ENCODE data around the gene KCNG4. TPM values are rescaled to one million over a fixed set of nuclear protein-coding genes. Genes with fewer than 3 reads are reported as not detected.

KCNG4 gene
- total RNA-seq, 1 experiment from 2014 or later: not detected

GRCh38 chr16:84215531-84215930, 24.3 kb downstream of the KCNG4 start:
- H2AFZ ChIP-seq (ENCODE audit: low read depth, low read length, poor library complexity, severe bottlenecking): no peak overlapping the region
- no peak overlapping the region for H3K4me2 ChIP-seq (ENCODE audit: low read length)
- no peaks in the 10 kb centered on the region for H3K36me3 ChIP-seq (ENCODE audit: control insufficient read depth in 1 of 2, insufficient read depth in 2 of 2, low read length in 2 of 2)
- no peaks in the 10 kb centered on the region for H3K27me3 ChIP-seq (ENCODE audit: insufficient read depth, low read length)
- no peak for TF ChIP-seq SRF (IDR thresholded peaks at IDR 0.05; ENCODE audit: low read depth)
- no peak for TF ChIP-seq EGR1 (IDR thresholded peaks at IDR 0.05; ENCODE audit: low read depth)
- TF ChIP-seq CBX3 (IDR thresholded peaks at IDR 0.05; ENCODE audit: low read depth): no peak
- TF ChIP-seq ATF3 (IDR thresholded peaks at IDR 0.05): no peak
- no peak for TF ChIP-seq SIN3A (IDR thresholded peaks at IDR 0.05; ENCODE audit: low read depth)
- TF ChIP-seq MAX (IDR thresholded peaks at IDR 0.05): no peak
- no peak for TF ChIP-seq EZH2phosphoT487 (IDR thresholded peaks at IDR 0.05; ENCODE audit: borderline replicate concordance)
- no peak for TF ChIP-seq CEBPB (IDR thresholded peaks at IDR 0.05; ENCODE audit: low read depth)
- TF ChIP-seq EZH2 (IDR thresholded peaks at IDR 0.05): no peak
- no peak for TF ChIP-seq ZNF274 (IDR thresholded peaks at IDR 0.05; ENCODE audit: low read depth, low read length)
- no peak for TF ChIP-seq ZBTB33 (IDR thresholded peaks at IDR 0.05; ENCODE audit: extremely low read depth, insufficient replicate concordance, low read length)
- no peak for TF ChIP-seq SP1 (IDR thresholded peaks at IDR 0.05; ENCODE audit: low read depth)
- H3K4me1 ChIP-seq (ENCODE audit: control insufficient read depth in 1 of 2, insufficient read depth in 2 of 2, low read length in 2 of 2): no peaks in the 10 kb centered on the region
- H3K9me2 ChIP-seq (ENCODE audit: insufficient read depth): no peaks in the 10 kb centered on the region
- intact Hi-C loops (cut with micrococcal nuclease): no loop called here
- ChIA-PET RAD21 (ENCODE audit: low non-redundant PET in 1 of 2, low total read pairs in 2 of 2, uncharacterized antibody in 2 of 2, unreplicated experiment in 2 of 2) (no interaction called here), POLR2A (no interaction called here), CTCF (interaction anchor here (1.5 kb wide), 1 partner anchor 29 kb away, joined by 4 read pairs; the partner anchor contains the start of gene TAF1C)
- no peak for DNase-seq (ENCODE audit: low read depth, low spot score)
- no peak overlapping the region for H3K4me3 ChIP-seq (replicated peaks in 1 of 2; ENCODE audit: low read depth in 1 of 2, low read length in 2 of 2)
- no peaks in the 10 kb centered on the region for H3K9me3 ChIP-seq (ENCODE audit: control insufficient read depth in 1 of 2, insufficient read depth in 1 of 2, low read depth in 1 of 2, low read length in 2 of 2)
- H3K27ac ChIP-seq (ENCODE audit: low read depth, low read length): no peak overlapping the region
- ATAC-seq: no peak
- no peak overlapping the region for H3K9ac ChIP-seq (ENCODE audit: low read length)
- no TSS peak for BruUV-seq (replicated peaks)
- no peaks in the 10 kb centered on the region for H3K79me2 ChIP-seq (ENCODE audit: insufficient read depth, low read length)
- no peaks in the 10 kb centered on the region for H4K20me1 ChIP-seq (ENCODE audit: insufficient read depth)

All from HCT116 (cell line).